Central memory CD8-positive, alpha-beta T cell (primary cell): Measurements from ENCODE around the gene F7.

Experiments used
- ATAC-seq: fragments of 150-1000 bp; cut with Tn5 transposase; replicated peaks from 2 replicates; pipeline ENCODE4 v1.10.0; 2022; ENCODE audit warnings: mild to moderate bottlenecking, moderate FRiP score, moderate number of reproducible peaks; ENCODE audit not compliant: poor library complexity, severe bottlenecking; ENCODE audit errors: extremely low read depth
- DNase-seq, 2 donors: peaks; one replicate each; pipeline ENCODE4 v3.0.0; 2021; ENCODE audit warnings: low spot score in 2 of 2
- H3K27ac Mint-ChIP-seq: one replicate; pipeline ENCODE4 v1.8.0; 2022; ENCODE audit warnings: low read depth, mild to moderate bottlenecking, moderate library complexity, mixed read lengths
- H3K27me3 Mint-ChIP-seq: one replicate; pipeline ENCODE4 v1.8.0; 2022; ENCODE audit warnings: mixed read lengths
- H3K36me3 Mint-ChIP-seq: one replicate; pipeline ENCODE4 v1.8.0; 2022; ENCODE audit warnings: mild to moderate bottlenecking, moderate library complexity, mixed read lengths; ENCODE audit not compliant: insufficient read depth
- H3K4me1 Mint-ChIP-seq: one replicate; pipeline ENCODE4 v1.8.0; 2022; ENCODE audit warnings: mixed read lengths
- H3K4me3 Mint-ChIP-seq: one replicate; pipeline ENCODE4 v1.8.0; 2022; ENCODE audit warnings: mild to moderate bottlenecking, moderate library complexity, mixed read lengths
- H3K9me3 Mint-ChIP-seq: one replicate; pipeline ENCODE4 v1.8.0; 2022; ENCODE audit warnings: mixed read lengths

F7 gene

GRCh38 chr13:113114511-113115362 lies 9.1 kb downstream of the F7 start:
- no peak overlapping the region for H3K4me3 Mint-ChIP-seq
- ATAC-seq (no peak), DNase-seq (no peak)
- no peaks in the 10 kb centered on the region for H3K27me3 Mint-ChIP-seq
- no peaks in the 10 kb centered on the region for H3K36me3 Mint-ChIP-seq
- H3K4me1 Mint-ChIP-seq, result no peaks in the 10 kb centered on the region
- no peak overlapping the region for H3K27ac Mint-ChIP-seq
- H3K9me3 Mint-ChIP-seq, result no peaks in the 10 kb centered on the region

- H3K27ac Mint-ChIP-seq, result no peak overlapping the region
- H3K4me1 Mint-ChIP-seq, result no peaks in the 10 kb centered on the region
- H3K27me3 Mint-ChIP-seq, result no peaks in the 10 kb centered on the region
- H3K36me3 Mint-ChIP-seq, result no peaks in the 10 kb centered on the region
- no peaks in the 10 kb centered on the region for H3K9me3 Mint-ChIP-seq
- no peak overlapping the region for H3K4me3 Mint-ChIP-seq
- ATAC-seq (no peak), DNase-seq (no peak)
These were observed 10.0 kb downstream of the F7 start for GRCh38 chr13:113115363-113116205.

DNA sequence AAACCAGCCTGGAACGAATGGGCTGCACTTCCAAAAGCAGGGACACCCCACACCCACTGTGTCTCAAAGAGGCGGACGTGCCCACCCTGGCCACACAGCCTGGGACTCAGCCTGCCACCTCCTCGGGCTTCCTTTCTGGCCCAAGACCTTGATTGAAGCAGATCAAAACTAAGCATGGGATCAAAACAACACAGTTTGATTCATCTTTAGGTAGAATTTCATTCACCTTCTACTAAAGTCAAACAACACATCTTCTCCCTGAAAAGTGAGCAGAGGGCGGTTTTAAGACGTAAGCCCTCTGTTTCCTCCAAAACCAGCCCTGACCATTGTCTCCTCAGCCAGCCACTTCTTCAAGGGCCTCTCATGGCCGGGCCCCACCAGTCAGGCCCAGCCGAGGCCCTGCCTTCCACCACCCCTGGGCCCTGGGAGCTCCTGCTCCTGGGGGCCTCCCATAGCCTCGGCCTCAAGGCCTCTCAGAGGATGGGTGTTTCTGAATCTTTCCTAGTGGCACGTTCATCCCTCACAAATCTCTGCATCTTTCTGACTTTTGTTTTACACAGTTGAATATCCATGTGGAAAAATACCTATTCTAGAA lies 10.7 kb downstream of the F7 start:
- ATAC-seq (no peak), DNase-seq (no peak)
- H3K4me1 Mint-ChIP-seq, result no peaks in the 10 kb centered on the region
- H3K27ac Mint-ChIP-seq, result no peak overlapping the region
- no peak overlapping the region for H3K4me3 Mint-ChIP-seq
- no peaks in the 10 kb centered on the region for H3K9me3 Mint-ChIP-seq
- H3K36me3 Mint-ChIP-seq, result no peaks in the 10 kb centered on the region
- H3K27me3 Mint-ChIP-seq, result peaks cover 6% of the 10 kb centered on the region

DNA sequence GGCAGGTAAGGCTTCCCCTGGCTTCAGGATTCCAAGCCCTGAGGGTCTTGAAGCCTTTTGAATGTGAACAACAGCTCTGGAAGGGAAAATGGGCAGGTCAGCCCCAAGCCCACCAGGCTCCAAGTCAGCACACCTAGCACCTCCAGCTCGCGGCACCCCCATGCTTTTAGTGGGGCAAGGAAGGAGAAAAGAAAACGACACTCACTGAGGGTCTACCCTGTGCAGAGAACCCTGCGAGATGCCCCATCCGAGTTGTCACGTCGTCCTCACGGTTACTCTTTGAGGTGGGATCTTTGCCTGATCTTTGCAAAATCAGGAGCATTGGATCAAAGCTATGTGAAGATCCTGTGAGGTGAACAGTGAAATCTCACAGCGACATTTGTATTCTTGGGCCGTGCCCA lies 11.3 kb downstream of the F7 start:
- Mint-ChIP-seq H3K36me3 (no peaks in the 10 kb centered on the region), H3K4me1 (no peaks in the 10 kb centered on the region), H3K9me3 (no peaks in the 10 kb centered on the region), H3K27me3 (peaks cover 11% of the 10 kb centered on the region), H3K4me3 (no peak overlapping the region), H3K27ac (no peak overlapping the region)
- ATAC-seq (no peak), DNase-seq (no peak)

- H3K4me3 Mint-ChIP-seq, result no peak overlapping the region
- no peaks in the 10 kb centered on the region for H3K36me3 Mint-ChIP-seq
- H3K27ac Mint-ChIP-seq, result no peak overlapping the region
- no peak for DNase-seq
- H3K27me3 Mint-ChIP-seq, result peaks cover 11% of the 10 kb centered on the region
- no peak for ATAC-seq
- no peaks in the 10 kb centered on the region for H3K4me1 Mint-ChIP-seq
- H3K9me3 Mint-ChIP-seq, result no peaks in the 10 kb centered on the region
These were observed 11.8 kb downstream of the F7 start for GRCh38 chr13:113117335-113117872.

- no peaks in the 10 kb centered on the region for H3K36me3 Mint-ChIP-seq
These were observed 12.3 kb downstream of the F7 start for GRCh38 chr13:113117911-113118260.

DNA sequence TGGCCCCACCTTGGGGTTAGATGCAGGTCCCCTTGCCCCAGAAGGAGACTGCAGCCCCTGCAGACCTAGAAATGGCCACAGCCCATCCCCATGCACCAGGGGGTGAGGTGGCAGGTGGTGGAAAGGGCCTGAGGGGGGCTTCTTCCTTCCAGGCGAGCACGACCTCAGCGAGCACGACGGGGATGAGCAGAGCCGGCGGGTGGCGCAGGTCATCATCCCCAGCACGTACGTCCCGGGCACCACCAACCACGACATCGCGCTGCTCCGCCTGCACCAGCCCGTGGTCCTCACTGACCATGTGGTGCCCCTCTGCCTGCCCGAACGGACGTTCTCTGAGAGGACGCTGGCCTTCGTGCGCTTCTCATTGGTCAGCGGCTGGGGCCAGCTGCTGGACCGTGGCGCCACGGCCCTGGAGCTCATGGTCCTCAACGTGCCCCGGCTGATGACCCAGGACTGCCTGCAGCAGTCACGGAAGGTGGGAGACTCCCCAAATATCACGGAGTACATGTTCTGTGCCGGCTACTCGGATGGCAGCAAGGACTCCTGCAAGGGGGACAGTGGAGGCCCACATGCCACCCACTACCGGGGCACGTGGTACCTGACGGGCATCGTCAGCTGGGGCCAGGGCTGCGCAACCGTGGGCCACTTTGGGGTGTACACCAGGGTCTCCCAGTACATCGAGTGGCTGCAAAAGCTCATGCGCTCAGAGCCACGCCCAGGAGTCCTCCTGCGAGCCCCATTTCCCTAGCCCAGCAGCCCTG lies 12.8 kb downstream of the F7 start:
- Mint-ChIP-seq H3K9me3 (no peaks in the 10 kb centered on the region), H3K4me3 (no peak overlapping the region), H3K27me3 (peaks cover 11% of the 10 kb centered on the region), H3K4me1 (no peaks in the 10 kb centered on the region), H3K27ac (no peak overlapping the region), H3K36me3 (no peaks in the 10 kb centered on the region)
- ATAC-seq, result no peak
- DNase-seq, result no peak

More at GRCh38 chr13:113117911-113118260, 12.3 kb downstream of the F7 start:
- H3K4me1 Mint-ChIP-seq, result no peaks in the 10 kb centered on the region
- H3K9me3 Mint-ChIP-seq, result no peaks in the 10 kb centered on the region
- H3K4me3 Mint-ChIP-seq, result no peak overlapping the region
- H3K27ac Mint-ChIP-seq, result no peak overlapping the region
- DNase-seq (no peak), ATAC-seq (no peak)
- peaks cover 11% of the 10 kb centered on the region for H3K27me3 Mint-ChIP-seq

DNA sequence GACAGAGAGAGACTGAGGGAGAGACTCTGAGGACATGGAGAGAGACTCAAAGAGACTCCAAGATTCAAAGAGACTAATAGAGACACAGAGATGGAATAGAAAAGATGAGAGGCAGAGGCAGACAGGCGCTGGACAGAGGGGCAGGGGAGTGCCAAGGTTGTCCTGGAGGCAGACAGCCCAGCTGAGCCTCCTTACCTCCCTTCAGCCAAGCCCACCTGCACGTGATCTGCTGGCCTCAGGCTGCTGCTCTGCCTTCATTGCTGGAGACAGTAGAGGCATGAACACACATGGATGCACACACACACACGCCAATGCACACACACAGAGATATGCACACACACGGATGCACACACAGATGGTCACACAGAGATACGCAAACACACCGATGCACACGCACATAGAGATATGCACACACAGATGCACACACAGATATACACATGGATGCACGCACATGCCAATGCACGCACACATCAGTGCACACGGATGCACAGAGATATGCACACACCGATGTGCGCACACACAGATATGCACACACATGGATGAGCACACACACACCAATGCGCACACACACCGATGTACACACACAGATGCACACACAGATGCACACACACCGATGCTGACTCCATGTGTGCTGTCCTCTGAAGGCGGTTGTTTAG lies 13.7 kb downstream of the F7 start:
- DNase-seq (no peak), ATAC-seq (no peak)
- Mint-ChIP-seq H3K4me1 (no peaks in the 10 kb centered on the region), H3K9me3 (no peaks in the 10 kb centered on the region), H3K36me3 (no peaks in the 10 kb centered on the region), H3K4me3 (no peak overlapping the region), H3K27me3 (peaks cover 11% of the 10 kb centered on the region), H3K27ac (no peak overlapping the region)

DNA sequence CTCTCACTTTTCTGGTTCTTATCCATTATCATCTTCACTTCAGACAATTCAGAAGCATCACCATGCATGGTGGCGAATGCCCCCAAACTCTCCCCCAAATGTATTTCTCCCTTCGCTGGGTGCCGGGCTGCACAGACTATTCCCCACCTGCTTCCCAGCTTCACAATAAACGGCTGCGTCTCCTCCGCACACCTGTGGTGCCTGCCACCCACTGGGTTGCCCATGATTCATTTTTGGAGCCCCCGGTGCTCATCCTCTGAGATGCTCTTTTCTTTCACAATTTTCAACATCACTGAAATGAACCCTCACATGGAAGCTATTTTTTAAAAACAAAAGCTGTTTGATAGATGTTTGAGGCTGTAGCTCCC lies 14.2 kb downstream of the F7 start:
- H3K9me3 Mint-ChIP-seq, result no peaks in the 10 kb centered on the region
- DNase-seq, result no peak

GRCh38 chr13:113120300-113121182 lies 14.9 kb downstream of the F7 start:
- H3K27ac Mint-ChIP-seq, result no peak overlapping the region
- no peak overlapping the region for H3K4me3 Mint-ChIP-seq
- ATAC-seq (no peak), DNase-seq (no peak)
- no peaks in the 10 kb centered on the region for H3K9me3 Mint-ChIP-seq
- H3K36me3 Mint-ChIP-seq, result no peaks in the 10 kb centered on the region
- H3K4me1 Mint-ChIP-seq, result no peaks in the 10 kb centered on the region
- peaks cover 14% of the 10 kb centered on the region for H3K27me3 Mint-ChIP-seq

More for the DNA sequence above, 14.2 kb downstream of the F7 start:
- no peak overlapping the region for H3K27ac Mint-ChIP-seq
- no peak overlapping the region for H3K4me3 Mint-ChIP-seq
- peaks cover 11% of the 10 kb centered on the region for H3K27me3 Mint-ChIP-seq
- no peaks in the 10 kb centered on the region for H3K4me1 Mint-ChIP-seq
- no peak for ATAC-seq
- H3K36me3 Mint-ChIP-seq, result no peaks in the 10 kb centered on the region
